SK-N-SH (cell line): ENCODE measurements around the gene PIAS2. TPM values are rescaled to one million over a fixed set of nuclear protein-coding genes. Genes with fewer than 3 reads are reported as not detected.

Source experiments
- CTCF ChIA-PET: fragments of 300-600, 350-600 bp; formaldehyde crosslinking; extraction: SDS; loops from one replicate; lab custom pipeline; 2021; lab: Yijun Ruan, JAX
- POLR2A ChIA-PET: fragments of 350-600 bp; sonication (Branson Sonifier 250); formaldehyde crosslinking; extraction: SDS; loops from one replicate; lab custom pipeline; 2020; ENCODE audit warnings: antibody characterized with exemption, inconsistent platforms; lab: Yijun Ruan, JAX
- DNase-seq: peaks from one replicate; pipeline ENCODE4 v3.0.0; 2012
- H2AFZ ChIP-seq: fragments of 200-600 bp; sonication (generic); 2 replicates; pipeline ENCODE4 v1.8.1; 2016; ENCODE audit warnings: antibody characterized with exemption, mild to moderate bottlenecking, low read depth
- H3F3A ChIP-seq: fragments of 200-600 bp; sonication (generic); replicated peaks from 2 replicates; pipeline ENCODE3; 2016; ENCODE audit warnings: antibody characterized with exemption, mild to moderate bottlenecking; ENCODE audit not compliant: insufficient read depth
- H3K27ac ChIP-seq, 2 experiments: fragments of 200-500 bp in 1 of 2; fragments of 200-600 bp in 1 of 2; sonication (Bioruptor generic) in 1 of 2; sonication (generic), shearing (Covaris generic) in 1 of 2; 2 replicates each; pipeline versions ENCODE4 v1.5.1 to v1.6.1; 2014 to 2016; ENCODE audit warnings: low read depth in 2 of 2, inconsistent platforms in 1 of 2, low read length in 1 of 2, mild to moderate bottlenecking in 1 of 2, mixed read lengths in 1 of 2
- H3K27me3 ChIP-seq: fragments of 200-600 bp; sonication (generic), shearing (Covaris generic); 2 replicates; pipeline ENCODE4 v1.6.1; 2016; ENCODE audit warnings: mixed run types; ENCODE audit not compliant: insufficient read depth
- H3K36me3 ChIP-seq, 2 experiments: fragments of 200-500 bp in 1 of 2; fragments of 200-600 bp in 1 of 2; sonication (Bioruptor generic) in 1 of 2; sonication (generic) in 1 of 2; replicated peaks in 1 of 2; 2 replicates each; pipeline versions ENCODE3 to v1.5.1; 2014 to 2016; ENCODE audit warnings: low read length in 1 of 2, mild to moderate bottlenecking in 1 of 2; ENCODE audit not compliant: insufficient read depth in 2 of 2, control insufficient read depth in 1 of 2
- H3K4me1 ChIP-seq, 2 experiments: fragments of 200-500 bp in 1 of 2; fragments of 200-600 bp in 1 of 2; sonication (Bioruptor generic) in 1 of 2; sonication (generic), shearing (Covaris generic) in 1 of 2; 2 replicates each; pipeline versions ENCODE4 v1.5.1 to v1.6.1; 2014 to 2016; ENCODE audit warnings: low read depth in 1 of 2, low read length in 1 of 2, mixed run types in 1 of 2; ENCODE audit not compliant: insufficient read depth in 2 of 2, control insufficient read depth in 1 of 2
- H3K4me2 ChIP-seq: fragments of 200-600 bp; sonication (generic), shearing (Covaris generic); 2 replicates; pipeline ENCODE4 v1.6.1; 2017; ENCODE audit warnings: mixed run types
- H3K4me3 ChIP-seq, 2 experiments: fragments of 200-500 bp in 1 of 2; fragments of 200-600 bp in 1 of 2; sonication (Bioruptor generic) in 1 of 2; sonication (generic), shearing (Covaris generic) in 1 of 2; 2 replicates each; pipeline versions ENCODE4 v1.5.1 to v1.8.1; 2014 to 2016; ENCODE audit warnings: low read depth in 2 of 2, inconsistent platforms in 1 of 2, low read length in 1 of 2, mild to moderate bottlenecking in 1 of 2, mixed read lengths in 1 of 2, moderate library complexity in 1 of 2
- H3K79me2 ChIP-seq: fragments of 200-600 bp; sonication (generic); 2 replicates; pipeline ENCODE4 v1.8.1; 2017; ENCODE audit warnings: mild to moderate bottlenecking; ENCODE audit not compliant: insufficient read depth
- H3K9ac ChIP-seq: fragments of 200-600 bp; sonication (generic); 2 replicates; pipeline ENCODE4 v1.6.1; 2017; ENCODE audit warnings: mixed run types
- H3K9me2 ChIP-seq: fragments of 200-600 bp; sonication (generic); 2 replicates; pipeline ENCODE4 v1.6.1; 2017; ENCODE audit warnings: mixed run types
- H3K9me3 ChIP-seq: fragments of 200-600 bp; sonication (generic); 2 replicates; pipeline ENCODE4 v1.6.1; 2017; ENCODE audit warnings: mixed run types, mild to moderate bottlenecking, moderate library complexity
- H4K20me1 ChIP-seq: fragments of 200-600 bp; sonication (generic); 2 replicates; pipeline ENCODE4 v1.6.1; 2017; ENCODE audit warnings: mild to moderate bottlenecking, mixed run types; ENCODE audit not compliant: insufficient read depth
- CHD2 ChIP-seq: fragments of 150-350 bp; IDR thresholded peaks from 2 replicates; pipeline ENCODE4 v1.6.1; 2018; ENCODE audit warnings: low read length; ENCODE audit not compliant: partially characterized antibody
- CTCF ChIP-seq: fragments of 200-600 bp; sonication (generic); IDR thresholded peaks from 2 replicates; pipeline ENCODE4 v1.6.1; 2017; ENCODE audit warnings: antibody characterized with exemption, mild to moderate bottlenecking, moderate library complexity
- ELF1 ChIP-seq: IDR thresholded peaks from 2 replicates; pipeline ENCODE4 v1.4.0; 2012
- EP300 ChIP-seq, 2 experiments: IDR thresholded peaks; 2 replicates each; pipeline versions ENCODE4 v1.4.0 to v1.6.1; 2012; ENCODE audit warnings: borderline replicate concordance in 1 of 2, low read depth in 1 of 2, low read length in 1 of 2
- FOSL2 ChIP-seq: IDR thresholded peaks from 2 replicates; pipeline ENCODE4 v1.4.0; 2012; ENCODE audit warnings: low read depth, mild to moderate bottlenecking, moderate library complexity, borderline replicate concordance
- FOXJ3 ChIP-seq: sonication (generic); formaldehyde crosslinking; IDR thresholded peaks from 2 replicates; pipeline ENCODE4 v1.5.1; 2020; ENCODE audit warnings: mild to moderate bottlenecking, missing genetic modification reagents
- GATA2 ChIP-seq: sonication (generic); formaldehyde crosslinking; IDR thresholded peaks from 2 replicates; pipeline ENCODE4 v1.5.0; 2020; ENCODE audit warnings: mild to moderate bottlenecking, missing genetic modification reagents
- IRF3 ChIP-seq: fragments of 150-350 bp; IDR thresholded peaks from 2 replicates; pipeline ENCODE4 v1.6.1; 2016; ENCODE audit warnings: mild to moderate bottlenecking, low read depth, low read length
- MAX ChIP-seq: IDR thresholded peaks from 2 replicates; pipeline ENCODE4 v1.4.0; 2012; ENCODE audit warnings: low read depth
- NFIC ChIP-seq: IDR thresholded peaks from 2 replicates; pipeline ENCODE4 v1.4.0; 2012; ENCODE audit warnings: borderline replicate concordance
- POLR2AphosphoS5 ChIP-seq: IDR thresholded peaks from 2 replicates; pipeline ENCODE4 v1.6.1; 2012; ENCODE audit warnings: low read depth, low read length
- RAD21 ChIP-seq: IDR thresholded peaks from 2 replicates; pipeline ENCODE4 v1.6.1; 2012; ENCODE audit warnings: mild to moderate bottlenecking, low read length
- RXRA ChIP-seq: IDR thresholded peaks from 2 replicates; pipeline ENCODE4 v1.4.0; 2012; ENCODE audit warnings: low read depth, mild to moderate bottlenecking, borderline replicate concordance
- TAF1 ChIP-seq: IDR thresholded peaks from 2 replicates; pipeline ENCODE4 v1.6.1; 2012; ENCODE audit warnings: low read depth, mild to moderate bottlenecking, low read length, moderate library complexity, borderline replicate concordance
- USF1 ChIP-seq: IDR thresholded peaks from 2 replicates; pipeline ENCODE4 v1.4.0; 2012; ENCODE audit warnings: low read depth, borderline replicate concordance
- USF2 ChIP-seq: fragments of 150-350 bp; IDR thresholded peaks from 2 replicates; pipeline ENCODE4 v1.6.1; 2017; ENCODE audit warnings: antibody characterized with exemption, low read length, low read depth, borderline replicate concordance
- ZBTB33 ChIP-seq: IDR thresholded peaks from 2 replicates; pipeline ENCODE4 v1.4.0; 2012; ENCODE audit warnings: low read depth, borderline replicate concordance
- WGBS: methylation state at CpG from one replicate; pipeline ENCODE4 v1.1.6; 2017; ENCODE audit warnings: low lambda C conversion rate; 5-methylcytosine and 5-hydroxymethylcytosine counted together
- polyA plus RNA-seq, 3 experiments: library from polyadenylated mRNA; depleted of rRNA; stranded (reverse); fragments of >200 nt; gene quantifications; 2 replicates each; pipeline ENCODE4 v1.2.3, GENCODE V29; 2012

The PIAS2 gene
- polyA plus RNA-seq, 1 of the 3 experiments (the other 2 are of a cell fraction): 9.0 TPM

- DNase-seq: no peak
- WGBS: 95% methylated on average over 11 of the region's 11 CpGs
- Histone ChIP-seq H3K9me2 (no peaks in the 10 kb centered on the region), H3F3A (no peaks in the 10 kb centered on the region), H3K9me3 (no peaks in the 10 kb centered on the region; the same call in 1 of the 2 replicates), H3K79me2 (peaks cover 18% of the 10 kb centered on the region; the same call in 1 of the 2 replicates), H3K36me3 (peaks cover 0 to 3% of the 10 kb centered on the region in 2 experiments), H3K27me3 (no peaks in the 10 kb centered on the region), H4K20me1 (no peaks in the 10 kb centered on the region), H3K9ac (no peak overlapping the region), H3K4me3 (no peak overlapping the region), H3K4me1 (no peaks in the 10 kb centered on the region), H3K27ac (no peak overlapping the region), H2AFZ (no peak overlapping the region), H3K4me2 (no peak overlapping the region)
- ChIA-PET CTCF (interaction anchor here (1.7 kb wide), 1 partner anchor 81 kb away, joined by 4 read pairs; no protein-coding TSS in a partner anchor), POLR2A (no interaction called here)
- TF ChIP-seq MAX: no peak
- TF ChIP-seq RAD21: no peak
- TF ChIP-seq FOSL2: no peak
- TF ChIP-seq FOXJ3 (CRISPR knock-in tag): no peak
Measured at GRCh38 chr18:46868169-46868921, 49.0 kb downstream of the PIAS2 start.

- Histone ChIP-seq H3K27ac (no peak overlapping the region), H3K4me2 (no peak overlapping the region), H3K4me1 (no peaks in the 10 kb centered on the region), H3K9ac (no peak overlapping the region), H3K9me3 (no peaks in the 10 kb centered on the region; the same call in 1 of the 2 replicates), H4K20me1 (no peaks in the 10 kb centered on the region), H3F3A (no peaks in the 10 kb centered on the region), H3K4me3 (no peak overlapping the region), H3K36me3 (peaks cover 0 to 3% of the 10 kb centered on the region in 2 experiments), H3K9me2 (no peaks in the 10 kb centered on the region), H3K79me2 (peaks cover 18% of the 10 kb centered on the region; the same call in 1 of the 2 replicates), H2AFZ (no peak overlapping the region)
- DNase-seq: no peak
- POLR2A ChIA-PET: no interaction called here
- CTCF ChIA-PET: interaction anchor here (1.7 kb wide), 1 partner anchor 82 kb away, joined by 4 read pairs; no protein-coding TSS in a partner anchor
- TF ChIP-seq ELF1: no peak
- no peak for TF ChIP-seq RXRA
- TF ChIP-seq TAF1: no peak
- TF ChIP-seq EP300 (IDR thresholded peaks at IDR 0.05; ENCODE audit: borderline replicate concordance in 1 of 2, low read depth in 1 of 2, low read length in 1 of 2): no peak
- no peak for TF ChIP-seq POLR2AphosphoS5
- TF ChIP-seq GATA2: no peak
- no peak for TF ChIP-seq FOXJ3 (CRISPR knock-in tag)
- no peak for TF ChIP-seq FOSL2
- no peak for TF ChIP-seq NFIC
- TF ChIP-seq CHD2: no peak
- TF ChIP-seq USF2: no peak
- TF ChIP-seq CTCF: no peak
- TF ChIP-seq USF1: no peak
- TF ChIP-seq IRF3: no peak
- TF ChIP-seq ZBTB33: no peak
- TF ChIP-seq, all 33 proteins: peak for 0
- H3K27me3 ChIP-seq: no peaks in the 10 kb centered on the region
Measured at GRCh38 chr18:46867367-46868143, 49.8 kb downstream of the PIAS2 start.
